Fibroblast of lung (primary cell): ENCODE results near the gene PMCH. TPM values are rescaled to one million over a fixed set of nuclear protein-coding genes. Genes with fewer than 3 reads are reported as not detected.

Experiments used
- DNase-seq, 2 donors: peaks; one replicate each; pipeline versions ENCODE4 v3.0.0 to v3.0.0-alpha.2; 2010; ENCODE audit warnings: low read depth in 2 of 2
- H2AFZ ChIP-seq: 2 replicates; pipeline ENCODE4 v1.5.1; 2012; ENCODE audit warnings: low read length, control low read depth, inconsistent platforms
- H3K27ac ChIP-seq: 2 replicates; pipeline ENCODE4 v1.5.1; 2011; ENCODE audit warnings: low read length, control low read depth; ENCODE audit not compliant: insufficient read depth
- H3K27me3 ChIP-seq: 2 replicates; pipeline ENCODE4 v1.5.1; 2011; ENCODE audit warnings: mild to moderate bottlenecking, low read length; ENCODE audit not compliant: control insufficient read depth, insufficient read depth
- H3K36me3 ChIP-seq: 2 replicates; pipeline ENCODE4 v1.5.1; 2011; ENCODE audit warnings: low read length; ENCODE audit not compliant: control insufficient read depth, insufficient read depth
- H3K4me1 ChIP-seq: 2 replicates; pipeline ENCODE4 v1.5.1; 2011; ENCODE audit warnings: low read length; ENCODE audit not compliant: control insufficient read depth, insufficient read depth; ENCODE audit errors: extremely low read depth
- H3K4me2 ChIP-seq: 2 replicates; pipeline ENCODE4 v1.5.1; 2011; ENCODE audit warnings: low read length, control low read depth; ENCODE audit not compliant: insufficient read depth; ENCODE audit errors: extremely low read depth
- H3K4me3 ChIP-seq, 4 experiments: fragments of 200-600 bp in 1 of 4; sonication (generic) in 1 of 4; replicated peaks in 1 of 4; 2 replicates each; pipeline ENCODE4 v1.5.1; 2011 to 2016; ENCODE audit warnings: low read length in 4 of 4, low read depth in 3 of 4, mild to moderate bottlenecking in 3 of 4, control low read depth in 2 of 4, inconsistent platforms in 1 of 4, mixed read lengths in 1 of 4; ENCODE audit not compliant: insufficient read depth in 1 of 4; ENCODE audit errors: control extremely low read depth in 1 of 4
- H3K79me2 ChIP-seq: 2 replicates; pipeline ENCODE4 v1.5.1; 2012; ENCODE audit warnings: mild to moderate bottlenecking, low read length, inconsistent platforms; ENCODE audit not compliant: control insufficient read depth, insufficient read depth
- H3K9ac ChIP-seq: 2 replicates; pipeline ENCODE4 v1.5.1; 2011; ENCODE audit warnings: mild to moderate bottlenecking, low read length, control low read depth; ENCODE audit not compliant: insufficient read depth
- H3K9me3 ChIP-seq: 2 replicates; pipeline ENCODE4 v1.5.1; 2012; ENCODE audit warnings: low read depth, low read length; ENCODE audit not compliant: control insufficient read depth, insufficient read depth
- H4K20me1 ChIP-seq: 2 replicates; pipeline ENCODE4 v1.5.1; 2011; ENCODE audit warnings: low read length; ENCODE audit not compliant: control insufficient read depth, insufficient read depth; ENCODE audit errors: extremely low read depth
- EZH2 ChIP-seq: IDR thresholded peaks from 2 replicates; pipeline ENCODE4 v1.5.1; 2012; ENCODE audit warnings: low read length, control low read depth, mild to moderate bottlenecking; ENCODE audit errors: missing control alignments
- polyA plus RNA-seq, 2 donors: library from polyadenylated mRNA; depleted of rRNA in 1 of 2; stranded (reverse) in 1 of 2; unstranded in 1 of 2; fragments of >200 nt; gene quantifications; 2 replicates each; pipeline ENCODE4 v1.2.1, GENCODE V29; 2011 to 2012; ENCODE audit warnings: missing spikeins in 1 of 2
- total RNA-seq: library from RNA; depleted of rRNA; stranded (reverse); fragments of >200 nt; gene quantifications from 2 replicates; pipeline ENCODE4 v1.2.1, GENCODE V29; 2014
- TF ChIP-seq, protein P1 (sequence below), 2 donors: IDR thresholded peaks in 1 of 2; conservative IDR thresholded peaks in 1 of 2; 1 replicate in 1 of 2; 2 replicates in 1 of 2; pipeline ENCODE4 v1.5.1; 2011 to 2012; ENCODE audit warnings: low read length in 2 of 2, control low read depth in 1 of 2, inconsistent platforms in 1 of 2, low read depth in 1 of 2, mild to moderate bottlenecking in 1 of 2

PMCH gene
- total and polyA plus RNA-seq, 2 donors (not counting 1 experiment from before 2014, with no cell fraction given), result not detected

DNA sequence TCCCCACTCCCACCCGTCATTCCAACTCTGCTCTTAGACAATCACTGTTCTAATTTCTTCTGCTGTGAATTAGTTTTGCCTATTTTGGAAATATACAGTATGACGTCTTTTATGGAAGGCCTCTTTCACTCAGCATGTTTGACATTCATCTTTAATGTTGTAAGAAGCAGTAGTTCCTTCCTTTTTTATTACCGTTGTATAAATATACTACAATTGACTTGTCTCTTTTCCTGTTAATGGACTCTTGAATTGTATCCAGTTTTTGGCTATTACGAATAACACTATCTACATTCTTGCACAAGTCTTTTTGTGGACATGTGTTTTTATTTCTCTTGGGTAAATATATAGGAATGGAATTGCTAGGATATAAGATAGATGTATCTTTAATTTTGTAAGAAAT lies 4.9 kb upstream of the PMCH start:
- H3K27ac ChIP-seq, result no peak overlapping the region
- no peaks in the 10 kb centered on the region for H3K9me3 ChIP-seq
- no peak for DNase-seq
- H3K4me1 ChIP-seq, result no peaks in the 10 kb centered on the region
- H3K4me2 ChIP-seq, result no peak overlapping the region
- no peak for TF ChIP-seq EZH2
- TF ChIP-seq, protein P1, sequence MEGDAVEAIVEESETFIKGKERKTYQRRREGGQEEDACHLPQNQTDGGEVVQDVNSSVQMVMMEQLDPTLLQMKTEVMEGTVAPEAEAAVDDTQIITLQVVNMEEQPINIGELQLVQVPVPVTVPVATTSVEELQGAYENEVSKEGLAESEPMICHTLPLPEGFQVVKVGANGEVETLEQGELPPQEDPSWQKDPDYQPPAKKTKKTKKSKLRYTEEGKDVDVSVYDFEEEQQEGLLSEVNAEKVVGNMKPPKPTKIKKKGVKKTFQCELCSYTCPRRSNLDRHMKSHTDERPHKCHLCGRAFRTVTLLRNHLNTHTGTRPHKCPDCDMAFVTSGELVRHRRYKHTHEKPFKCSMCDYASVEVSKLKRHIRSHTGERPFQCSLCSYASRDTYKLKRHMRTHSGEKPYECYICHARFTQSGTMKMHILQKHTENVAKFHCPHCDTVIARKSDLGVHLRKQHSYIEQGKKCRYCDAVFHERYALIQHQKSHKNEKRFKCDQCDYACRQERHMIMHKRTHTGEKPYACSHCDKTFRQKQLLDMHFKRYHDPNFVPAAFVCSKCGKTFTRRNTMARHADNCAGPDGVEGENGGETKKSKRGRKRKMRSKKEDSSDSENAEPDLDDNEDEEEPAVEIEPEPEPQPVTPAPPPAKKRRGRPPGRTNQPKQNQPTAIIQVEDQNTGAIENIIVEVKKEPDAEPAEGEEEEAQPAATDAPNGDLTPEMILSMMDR (conservative IDR thresholded peaks at IDR 0.05 in 1 of 2, IDR thresholded peaks at IDR 0.05 in 1 of 2; ENCODE audit: low read depth in 1 of 2, low read length in 2 of 2), result no peak
- H3K4me3 ChIP-seq, result no peak overlapping the region
- no peak overlapping the region for H3K9ac ChIP-seq
- H4K20me1 ChIP-seq, result no peaks in the 10 kb centered on the region
- no peaks in the 10 kb centered on the region for H3K27me3 ChIP-seq
- no peaks in the 10 kb centered on the region for H3K79me2 ChIP-seq
- no peaks in the 10 kb centered on the region for H3K36me3 ChIP-seq
- H2AFZ ChIP-seq, result no peak overlapping the region

DNA sequence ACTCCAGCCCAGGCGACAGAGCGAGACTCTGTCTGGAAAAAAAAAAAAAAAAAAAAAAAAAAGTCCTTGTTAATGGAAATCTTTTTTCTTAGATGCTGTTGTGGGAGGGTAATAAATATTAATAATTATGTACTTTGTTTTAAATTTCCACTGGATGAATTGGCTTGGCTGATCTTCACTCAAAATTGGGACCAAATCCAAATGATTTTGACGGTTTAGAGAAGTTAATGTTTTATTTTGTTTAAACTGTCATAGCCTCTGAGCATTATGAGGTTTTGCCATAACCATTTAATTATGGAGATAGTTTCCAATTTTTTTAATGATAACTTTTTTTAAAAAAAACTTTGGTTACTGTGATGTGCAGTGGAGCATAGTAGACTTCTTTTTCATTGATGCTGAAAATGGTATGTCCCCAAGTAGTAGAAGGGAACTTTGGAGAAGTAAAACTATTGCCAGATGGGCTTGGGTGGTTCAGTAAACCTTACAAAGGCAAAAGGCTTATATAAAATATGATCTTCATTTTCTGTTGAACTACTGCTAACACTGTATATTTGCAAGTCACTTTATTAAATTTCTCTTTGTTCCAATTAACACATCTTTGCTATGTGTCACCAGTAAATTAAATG lies 3.9 kb upstream of the PMCH start:
- H3K27me3 ChIP-seq, result no peaks in the 10 kb centered on the region
- no peak overlapping the region for H3K4me2 ChIP-seq
- H3K4me3 ChIP-seq, result no peak overlapping the region
- no peak for TF ChIP-seq EZH2
- TF ChIP-seq, protein P1 (conservative IDR thresholded peaks at IDR 0.05 in 1 of 2, IDR thresholded peaks at IDR 0.05 in 1 of 2; ENCODE audit: low read depth in 1 of 2, low read length in 2 of 2), result no peak
- no peaks in the 10 kb centered on the region for H3K4me1 ChIP-seq
- no peaks in the 10 kb centered on the region for H3K36me3 ChIP-seq
- H3K9ac ChIP-seq, result no peak overlapping the region
- no peak overlapping the region for H2AFZ ChIP-seq
- H3K79me2 ChIP-seq, result no peaks in the 10 kb centered on the region
- H3K27ac ChIP-seq, result no peak overlapping the region
- DNase-seq, result no peak
- no peaks in the 10 kb centered on the region for H3K9me3 ChIP-seq
- no peaks in the 10 kb centered on the region for H4K20me1 ChIP-seq

DNA sequence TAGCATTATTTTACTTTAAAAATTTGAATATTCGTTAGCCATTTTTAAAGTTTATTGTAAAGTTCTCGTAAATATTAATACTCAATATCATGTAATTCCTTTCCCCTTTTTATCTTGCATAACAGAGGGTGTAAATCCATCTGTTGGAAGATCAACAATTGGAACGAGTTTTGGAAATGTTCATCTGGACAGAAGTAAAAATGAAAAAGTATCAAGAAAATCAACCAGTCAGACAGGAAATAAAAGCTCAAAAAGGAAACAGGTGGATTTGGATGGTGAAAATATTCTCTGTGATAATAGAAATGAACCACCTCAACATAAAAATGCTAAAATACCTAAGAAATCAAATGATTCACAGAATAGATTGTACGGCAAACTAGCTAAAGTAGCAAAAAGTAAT lies 1.8 kb downstream of the PMCH start:
- DNase-seq, result no peak
- no peaks in the 10 kb centered on the region for H3K9me3 ChIP-seq
- H3K36me3 ChIP-seq, result no peaks in the 10 kb centered on the region
- TF ChIP-seq, protein P1 (conservative IDR thresholded peaks at IDR 0.05 in 1 of 2, IDR thresholded peaks at IDR 0.05 in 1 of 2; ENCODE audit: low read depth in 1 of 2, low read length in 2 of 2), result no peak
- TF ChIP-seq EZH2, result no peak
- no peak overlapping the region for H3K4me2 ChIP-seq
- no peaks in the 10 kb centered on the region for H3K4me1 ChIP-seq
- H3K27me3 ChIP-seq, result no peaks in the 10 kb centered on the region
- no peaks in the 10 kb centered on the region for H4K20me1 ChIP-seq
- no peak overlapping the region for H3K4me3 ChIP-seq
- H3K27ac ChIP-seq, result no peak overlapping the region
- no peaks in the 10 kb centered on the region for H3K79me2 ChIP-seq
- H3K9ac ChIP-seq, result no peak overlapping the region
- H2AFZ ChIP-seq, result no peak overlapping the region
